ENCODE data around the gene SYT6. TPM values are rescaled to one million over a fixed set of nuclear protein-coding genes. Genes with fewer than 3 reads are reported as not detected.

SYT6 gene, protein sequence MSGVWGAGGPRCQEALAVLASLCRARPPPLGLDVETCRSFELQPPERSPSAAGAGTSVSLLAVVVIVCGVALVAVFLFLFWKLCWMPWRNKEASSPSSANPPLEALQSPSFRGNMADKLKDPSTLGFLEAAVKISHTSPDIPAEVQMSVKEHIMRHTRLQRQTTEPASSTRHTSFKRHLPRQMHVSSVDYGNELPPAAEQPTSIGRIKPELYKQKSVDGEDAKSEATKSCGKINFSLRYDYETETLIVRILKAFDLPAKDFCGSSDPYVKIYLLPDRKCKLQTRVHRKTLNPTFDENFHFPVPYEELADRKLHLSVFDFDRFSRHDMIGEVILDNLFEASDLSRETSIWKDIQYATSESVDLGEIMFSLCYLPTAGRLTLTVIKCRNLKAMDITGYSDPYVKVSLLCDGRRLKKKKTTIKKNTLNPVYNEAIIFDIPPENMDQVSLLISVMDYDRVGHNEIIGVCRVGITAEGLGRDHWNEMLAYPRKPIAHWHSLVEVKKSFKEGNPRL
- not detected in 2 replicates for total RNA-seq

DNA sequence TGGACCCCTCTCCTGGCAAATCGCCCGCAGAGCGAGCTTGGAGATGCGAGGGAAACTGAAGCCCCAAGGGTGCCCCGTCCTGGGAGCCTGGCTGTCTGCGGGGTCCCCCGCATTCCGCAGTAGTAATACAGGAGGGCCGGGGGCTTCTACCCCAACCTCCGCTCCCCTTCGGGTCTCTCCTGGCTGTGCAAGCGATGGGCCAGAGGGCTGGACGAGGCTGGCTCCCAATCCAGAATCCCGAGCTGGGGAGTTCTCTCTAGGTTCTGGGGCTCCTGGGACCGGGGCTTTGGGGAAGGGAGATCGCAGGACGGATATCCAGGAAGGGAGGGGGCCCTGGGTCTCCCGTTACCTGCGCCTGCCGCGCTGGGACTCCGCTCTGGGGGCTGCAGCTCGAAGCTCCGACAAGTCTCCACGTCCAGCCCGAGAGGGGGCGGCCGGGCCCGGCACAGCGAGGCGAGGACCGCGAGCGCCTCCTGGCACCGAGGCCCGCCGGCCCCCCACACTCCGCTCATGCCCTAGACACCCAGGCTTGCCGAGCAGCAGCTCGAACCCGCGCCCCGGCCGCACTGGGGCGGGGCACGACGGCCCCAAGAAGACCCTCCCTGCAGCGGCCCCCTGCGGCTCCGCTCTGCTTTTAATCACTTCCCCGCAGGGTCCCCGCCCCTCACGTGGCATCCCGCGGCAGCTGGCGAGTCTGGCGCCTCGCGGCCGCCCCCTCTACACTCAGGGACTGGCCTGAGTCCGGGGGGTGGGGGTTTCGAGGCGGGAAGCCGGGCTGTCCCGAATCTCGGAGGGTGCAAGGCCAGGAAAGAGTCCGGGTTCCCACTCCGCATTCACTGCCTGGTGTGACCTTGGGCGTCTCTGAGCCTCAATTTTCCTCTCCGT lies at the start of gene SYT6:
TSS of gene SYT6 (minus strand) at position 609 of the 885 bp plus-strand sequence. CDS start at position 512, 97 bp downstream.

Other genes with a start within 250 kb of the SYT6 start
- gene AP4B1, start 249.1 kb downstream of the SYT6 start, total RNA-seq: 14.0 and 21.6 TPM in 2 replicates
- 2.9 and 3.9 TPM in 2 replicates for gene DCLRE1B, start 248.5 kb downstream of the SYT6 start, total RNA-seq
- 12.7 and 17.5 TPM in 2 replicates for gene HIPK1, start 224.5 kb downstream of the SYT6 start, total RNA-seq
- 153 and 175 TPM in 2 replicates for gene OLFML3, start 174.4 kb downstream of the SYT6 start, total RNA-seq

All from myometrial cell (primary cell).